ENCODE data around the gene KCNH2.
A peak's percentile ranks its signal among the peaks of the same experiment; 100 is the strongest.

KCNH2 gene

GRCh38 chr7:150945171-150945852 is 32.8 kb downstream of the KCNH2 start:
- TF ChIP-seq CTCF (IDR thresholded peaks at IDR 0.05; ENCODE audit: low read depth, low read length), result no peak
- DNase-seq (ENCODE audit: low read depth in 2 of 2), result no peak
- no peak overlapping the region for H3K4me3 ChIP-seq (replicated peaks in 1 of 2; ENCODE audit: low read depth in 2 of 2, low read length in 2 of 2)

- TF ChIP-seq CTCF (IDR thresholded peaks at IDR 0.05; ENCODE audit: low read depth, low read length), result no peak
- H3K4me3 ChIP-seq (replicated peaks in 1 of 2; ENCODE audit: low read depth in 2 of 2, low read length in 2 of 2), result no peak overlapping the region
- DNase-seq (ENCODE audit: low read depth in 2 of 2), result no peak
These were observed 33.8 kb downstream of the KCNH2 start for GRCh38 chr7:150944066-150945042.

GRCh38 chr7:150943453-150943814 is 34.7 kb downstream of the KCNH2 start:
- no peak for TF ChIP-seq CTCF (IDR thresholded peaks at IDR 0.05; ENCODE audit: low read depth, low read length)
- DNase-seq (ENCODE audit: low read depth in 2 of 2), result no peak
- H3K4me3 ChIP-seq (replicated peaks in 1 of 2; ENCODE audit: low read depth in 2 of 2, low read length in 2 of 2), result no peak overlapping the region

GRCh38 chr7:150942591-150943452 is 35.3 kb downstream of the KCNH2 start:
- TF ChIP-seq CTCF (IDR thresholded peaks at IDR 0.05; ENCODE audit: low read depth, low read length), result no peak
- no peak for DNase-seq (ENCODE audit: low read depth in 2 of 2)
- H3K4me3 ChIP-seq (replicated peaks in 1 of 2; ENCODE audit: low read depth in 2 of 2, low read length in 2 of 2), result no peak overlapping the region

- TF ChIP-seq CTCF (IDR thresholded peaks at IDR 0.05; ENCODE audit: low read depth, low read length), result no peak
- peak in 1 of 2 donors; percentile 7 for DNase-seq (ENCODE audit: low read depth in 2 of 2)
- H3K4me3 ChIP-seq (replicated peaks in 1 of 2; ENCODE audit: low read depth in 2 of 2, low read length in 2 of 2), result no peak overlapping the region
These were observed 36.0 kb downstream of the KCNH2 start for GRCh38 chr7:150942001-150942590.

- no peak overlapping the region for H3K4me3 ChIP-seq (replicated peaks in 1 of 2; ENCODE audit: low read depth in 2 of 2, low read length in 2 of 2)
- DNase-seq (ENCODE audit: low read depth in 2 of 2), result no peak
- TF ChIP-seq CTCF (IDR thresholded peaks at IDR 0.05; ENCODE audit: low read depth, low read length), result no peak
These were observed 36.6 kb downstream of the KCNH2 start for GRCh38 chr7:150941351-150942000.
